Spleen (tissue), 11 donors: ENCODE results near the gene AKNA. TPM values are rescaled to one million over a fixed set of nuclear protein-coding genes. Genes with fewer than 3 reads are reported as not detected.

Experiments
- DNase-seq: peaks from one replicate; pipeline ENCODE4 v3.0.0-alpha.2; 2020
- H3K27ac ChIP-seq, 8 donors: fragments of 200-600 bp; sonication (generic) in 7 of 8; 1 replicate in 4 of 8; 2 replicates in 4 of 8; pipeline versions ENCODE4 v1.5.0 to v1.8.0; 2016 to 2021; ENCODE audit warnings: inconsistent platforms in 4 of 8, mild to moderate bottlenecking in 4 of 8, moderate library complexity in 1 of 8
- H3K27me3 ChIP-seq, 7 donors: fragments of 200-600 bp; sonication (generic) in 6 of 7; replicated peaks in 1 of 7; 1 replicate in 4 of 7; 2 replicates in 3 of 7; pipeline versions ENCODE4 v1.5.0 to v1.8.0; 2016 to 2021; ENCODE audit warnings: inconsistent platforms in 3 of 7, mild to moderate bottlenecking in 1 of 7
- H3K36me3 ChIP-seq, 6 donors: fragments of 200-600 bp; sonication (generic) in 5 of 6; 1 replicate in 4 of 6; 2 replicates in 2 of 6; pipeline versions ENCODE4 v1.5.0 to v1.8.0; 2016 to 2021; ENCODE audit warnings: inconsistent platforms in 2 of 6
- H3K4me1 ChIP-seq, 6 donors: fragments of 200-600 bp; sonication (generic) in 5 of 6; 1 replicate in 3 of 6; 2 replicates in 3 of 6; pipeline versions ENCODE4 v1.5.0 to v1.8.0; 2016 to 2021; ENCODE audit warnings: inconsistent platforms in 3 of 6
- H3K4me3 ChIP-seq, 8 donors: fragments of 200-600 bp; sonication (generic) in 7 of 8; 1 replicate in 4 of 8; 2 replicates in 4 of 8; pipeline versions ENCODE4 v1.5.0 to v1.8.0; 2016 to 2021; ENCODE audit warnings: inconsistent platforms in 4 of 8, mild to moderate bottlenecking in 4 of 8, moderate library complexity in 2 of 8
- H3K9me3 ChIP-seq, 8 donors: fragments of 200-600 bp; sonication (generic) in 7 of 8; 1 replicate in 4 of 8; 2 replicates in 4 of 8; pipeline versions ENCODE4 v1.5.0 to v1.8.0; 2016 to 2021; ENCODE audit warnings: inconsistent platforms in 4 of 8
- CTCF ChIP-seq, 11 experiments: fragments of 200-600 bp in 7 of 11; fragments of 450-650 bp in 4 of 11; sonication (generic) in 4 of 11; IDR thresholded peaks in 8 of 11; conservative IDR thresholded peaks in 3 of 11; 1 replicate in 7 of 11; 2 replicates in 4 of 11; pipeline versions ENCODE4 v1.4.0 to v1.8.0; 2016 to 2021; ENCODE audit warnings: antibody characterized with exemption in 11 of 11, inconsistent platforms in 4 of 11, mild to moderate bottlenecking in 1 of 11
- POLR2A ChIP-seq, 3 donors: fragments of 450-650 bp; IDR thresholded peaks; one replicate each; pipeline ENCODE4 v1.5.1; 2017; ENCODE audit warnings: antibody characterized with exemption in 3 of 3, mild to moderate bottlenecking in 1 of 3
- POLR2AphosphoS5 ChIP-seq, 3 donors: sonication (generic); formaldehyde crosslinking; IDR thresholded peaks; one replicate each; pipeline ENCODE4 v1.5.1; 2017; ENCODE audit warnings: antibody characterized with exemption in 3 of 3
- WGBS, 5 donors: extraction: QIAGEN DNeasy Blood & Tissue Kit in 3 of 5; methylation state at CpG; one replicate each; pipeline versions ENCODE4 v1.1.5 to v1.1.7; 2013 to 2018; 5-methylcytosine and 5-hydroxymethylcytosine counted together
- intact Hi-C: fragments of 100-400 bp; cut with DNase I; formaldehyde crosslinking; loops from one replicate; pipeline ENCODE4 v1.15.0; 2023; ENCODE audit warnings: low total_unique reads
- polyA plus RNA-seq, 3 donors: library from polyadenylated mRNA; stranded (reverse); fragments of 200-250 nt; gene quantifications; one replicate each; pipeline ENCODE4 v1.2.1, GENCODE V29; 2013
- total RNA-seq, 7 donors: library from RNA; depleted of rRNA in 3 of 7; stranded (reverse); fragments of >200 nt in 3 of 7; fragmentation: NEBNext Ultra II Directional in 4 of 7; extraction: Animal tissue kit (Norgen Biotek cat#: 25700) in 4 of 7; gene quantifications; one replicate each; pipeline versions ENCODE4 v1.1.0 to v1.2.1, GENCODE V29; 2016 to 2021
- donor health status: healthy with polysubstance abuse.
- donor health status: DM: no; HTN: no; CAD: no; lungs with moderate emphysema.
- donor health status: DM: no; HTN: no; CAD: no.
- donor health status: Bipolar disorder and iron deficiency.
- donor health status: healthy.
- donor health status: DM: no; HTN: no; CAD: no.
- donor health status: DM: yes; HTN: yes; CAD: no.

AKNA gene
- total and polyA plus RNA-seq, 10 donors: 92.9 to 324 (median 216) TPM

GRCh38 chr9:114370968-114371320 lies 16.8 kb downstream of the AKNA start:
- no peaks in the 10 kb centered on the region for H3K9me3 ChIP-seq
- H3K4me1 ChIP-seq: peaks cover 74 to 100% (median 97%) of the 10 kb centered on the region in 6 donors
- intact Hi-C loops: no loop called here
- 63 to 73% (median 69%) methylated on average over 2 to 4 of the region's 4 CpGs for WGBS, 5 donors
- no peaks in the 10 kb centered on the region for H3K27me3 ChIP-seq
- H3K4me3 ChIP-seq: peak overlapping the region in 1 of 8 donors; percentile 64
- peak; percentile 83 for DNase-seq
- peak overlapping the region; percentile 76 to 99 (median 94) for H3K27ac ChIP-seq
- peaks cover 0 to 100% (median 39%) of the 10 kb centered on the region in 6 donors for H3K36me3 ChIP-seq
- TF ChIP-seq POLR2AphosphoS5 (IDR thresholded peaks at IDR 0.05): no peak
- TF ChIP-seq CTCF (IDR thresholded peaks at IDR 0.05 in 8 of 11, conservative IDR thresholded peaks at IDR 0.05 in 3 of 11): no peak
- no peak for TF ChIP-seq POLR2A (IDR thresholded peaks at IDR 0.05)

DNA sequence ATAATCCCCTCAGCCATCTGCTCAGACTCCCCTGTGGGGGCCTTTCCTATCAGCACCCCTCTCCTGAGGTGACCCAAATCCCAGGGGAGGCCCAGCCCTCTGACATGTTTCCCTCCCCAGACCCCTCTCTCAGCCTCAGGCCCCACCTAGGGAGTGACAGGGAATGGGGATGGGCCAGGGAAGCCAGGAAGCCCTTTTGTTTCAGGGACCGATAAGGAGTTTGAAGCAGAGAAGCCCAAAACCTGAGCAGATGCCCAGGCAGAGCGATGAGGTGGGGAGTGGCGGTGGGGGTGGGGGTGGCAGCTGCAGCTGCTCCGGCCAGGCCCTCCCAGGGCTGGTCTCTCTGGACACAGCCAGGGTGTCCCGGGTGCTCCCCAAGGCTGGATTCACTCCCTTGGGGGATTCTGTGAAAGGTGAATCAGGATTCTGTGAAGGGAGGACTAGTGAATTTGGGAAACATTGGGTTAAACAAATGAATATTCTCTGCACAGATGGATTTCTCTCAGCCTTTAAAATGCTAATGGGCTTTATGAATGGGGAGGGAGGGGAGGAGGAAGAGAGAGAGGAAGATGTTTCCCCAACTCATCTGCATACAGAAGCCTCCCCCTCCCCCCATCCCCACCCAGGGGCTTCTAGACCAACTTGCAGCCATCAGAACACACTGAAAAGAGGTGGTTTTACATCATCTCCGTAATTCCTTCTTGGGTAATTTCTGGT lies 17.4 kb downstream of the AKNA start:
- Histone ChIP-seq H3K4me1 (peaks cover 80 to 100% (median 100%) of the 10 kb centered on the region in 6 donors), H3K27ac (peak overlapping the region; percentile 76 to 99 (median 94)), H3K36me3 (peaks cover 0 to 100% (median 43%) of the 10 kb centered on the region in 6 donors), H3K27me3 (no peaks in the 10 kb centered on the region), H3K9me3 (no peaks in the 10 kb centered on the region), H3K4me3 (peak overlapping the region in 1 of 8 donors; percentile 64)
- no peak for TF ChIP-seq POLR2A (IDR thresholded peaks at IDR 0.05)
- TF ChIP-seq POLR2AphosphoS5 (IDR thresholded peaks at IDR 0.05): peak in 1 of 3 donors; percentile 18
- WGBS, 5 donors: 57 to 77% (median 71%) methylated on average over 6 of the region's 6 CpGs
- intact Hi-C loops: no loop called here
- peak; percentile 77 for DNase-seq

GRCh38 chr9:114369216-114370130 lies 18.3 kb downstream of the AKNA start:
- H3K9me3 ChIP-seq: no peaks in the 10 kb centered on the region
- peaks cover 80 to 100% (median 100%) of the 10 kb centered on the region in 6 donors for H3K4me1 ChIP-seq
- 89 to 92% (median 89%) methylated on average over 9 of the region's 9 CpGs for WGBS, 5 donors
- peak overlapping the region; percentile 39 to 99 (median 94) for H3K27ac ChIP-seq
- peaks cover 0 to 100% (median 51%) of the 10 kb centered on the region in 6 donors for H3K36me3 ChIP-seq
- peak; percentile 11 for DNase-seq
- peak overlapping the region in 1 of 8 donors; percentile 64 for H3K4me3 ChIP-seq
- no peaks in the 10 kb centered on the region for H3K27me3 ChIP-seq
- TF ChIP-seq POLR2A (IDR thresholded peaks at IDR 0.05) (no peak), POLR2AphosphoS5 (IDR thresholded peaks at IDR 0.05) (peak in 1 of 3 donors; percentile 74)
- intact Hi-C loops: no loop called here

DNA sequence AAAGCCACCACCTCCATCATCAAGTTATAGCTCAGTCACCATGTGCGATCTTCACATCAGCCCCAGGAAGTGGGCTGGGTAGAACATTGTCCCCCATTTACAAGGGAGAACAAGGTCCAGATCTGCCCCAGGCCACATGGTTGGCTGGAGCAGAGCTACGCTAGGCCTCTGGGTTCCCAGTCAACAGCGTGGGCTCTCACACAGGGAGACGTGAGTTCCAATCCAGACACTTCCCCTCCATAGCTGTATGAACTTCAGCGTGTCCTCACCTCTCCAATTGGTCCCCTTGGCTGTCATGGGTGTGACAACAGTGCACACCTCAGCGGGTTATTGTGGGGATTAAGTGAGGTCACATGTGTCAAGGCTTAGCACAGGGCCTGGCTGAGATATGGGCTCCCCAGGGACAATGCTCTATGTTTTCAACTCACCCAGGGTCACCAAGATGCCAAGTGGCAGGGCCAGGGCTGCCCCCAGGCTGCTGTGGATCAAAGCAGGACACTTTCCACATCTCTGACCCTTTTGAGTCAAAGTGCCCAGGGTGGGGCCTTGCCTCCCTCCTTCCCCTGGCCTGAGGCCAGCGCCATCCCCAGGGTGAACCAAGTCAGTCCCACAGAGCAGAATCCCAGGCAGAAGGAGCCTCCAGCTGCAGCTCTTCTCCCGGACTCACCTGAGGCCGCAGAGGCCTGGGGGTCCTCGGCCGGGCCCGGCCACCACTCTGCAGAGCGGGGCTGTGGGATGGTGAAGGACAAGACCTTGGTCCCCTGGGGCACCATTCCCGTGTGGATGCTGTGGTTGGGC lies 19.8 kb downstream of the AKNA start:
- peak; percentile 84 for DNase-seq
- no peaks in the 10 kb centered on the region for H3K9me3 ChIP-seq
- H3K27ac ChIP-seq: peak overlapping the region; percentile 69 to 99 (median 92)
- intact Hi-C loops: no loop called here
- WGBS, 5 donors: 72 to 83% (median 82%) methylated on average over 3 to 14 of the region's 14 CpGs
- TF ChIP-seq CTCF (IDR thresholded peaks at IDR 0.05 in 8 of 11, conservative IDR thresholded peaks at IDR 0.05 in 3 of 11) (no peak), POLR2AphosphoS5 (IDR thresholded peaks at IDR 0.05) (peak; percentile 35 to 77 (median 68)), POLR2A (IDR thresholded peaks at IDR 0.05) (no peak)
- peaks cover 0 to 100% (median 63%) of the 10 kb centered on the region in 6 donors for H3K36me3 ChIP-seq
- H3K4me3 ChIP-seq: peak overlapping the region in 1 of 8 donors; percentile 51
- no peaks in the 10 kb centered on the region for H3K27me3 ChIP-seq
- peaks cover 80 to 100% (median 100%) of the 10 kb centered on the region in 6 donors for H3K4me1 ChIP-seq
